Muscle layer of duodenum (tissue), 2 donors: ENCODE data around the gene HSPG2.
"Not testable (repeated sequence)": the region's sequence is repeated elsewhere in the genome, so short reads cannot be mapped to it uniquely, and the experiment has no call there.

Experiments
- H3K27ac ChIP-seq: one replicate; pipeline ENCODE4 v1.7.0; 2013; ENCODE audit warnings: mild to moderate bottlenecking, low read length
- H3K27me3 ChIP-seq: one replicate; pipeline ENCODE4 v1.7.0; 2013; ENCODE audit warnings: low read depth, mild to moderate bottlenecking, control low read depth, low read length
- H3K36me3 ChIP-seq, 2 donors: one replicate each; pipeline ENCODE4 v1.7.0; 2013; ENCODE audit warnings: low read length in 2 of 2, control low read depth in 1 of 2, mild to moderate bottlenecking in 1 of 2; ENCODE audit not compliant: insufficient read depth in 2 of 2, control insufficient read depth in 1 of 2
- H3K4me1 ChIP-seq, 2 donors: one replicate each; pipeline ENCODE4 v1.7.0; 2013; ENCODE audit warnings: low read length in 2 of 2, mild to moderate bottlenecking in 2 of 2, control low read depth in 1 of 2, moderate library complexity in 1 of 2; ENCODE audit not compliant: insufficient read depth in 2 of 2, control insufficient read depth in 1 of 2
- H3K4me3 ChIP-seq, 2 donors: one replicate each; pipeline ENCODE4 v1.7.0; 2013; ENCODE audit warnings: low read length in 2 of 2, low read depth in 1 of 2, mild to moderate bottlenecking in 1 of 2
- H3K9me3 ChIP-seq, 2 donors: one replicate each; pipeline ENCODE4 v1.7.0; 2013; ENCODE audit warnings: low read length in 2 of 2, control low read depth in 1 of 2, mild to moderate bottlenecking in 1 of 2; ENCODE audit not compliant: control insufficient read depth in 1 of 2
- donor health status: healthy.

Gene HSPG2

GRCh38 chr1:21830792-21831453 is 106.2 kb downstream of the HSPG2 start:
- Histone ChIP-seq H3K36me3 (peaks cover 61 to 97% of the 10 kb centered on the region in 2 donors), H3K27me3 (no peaks in the 10 kb centered on the region)

GRCh38 chr1:21829294-21829693 is 107.8 kb downstream of the HSPG2 start:
- Histone ChIP-seq H3K4me1 (no peaks in the 10 kb centered on the region), H3K27me3 (no peaks in the 10 kb centered on the region), H3K4me3 (no peak overlapping the region), H3K36me3 (peaks cover 55 to 95% of the 10 kb centered on the region in 2 donors), H3K9me3 (no peaks in the 10 kb centered on the region), H3K27ac (no peak overlapping the region)

More at GRCh38 chr1:21830792-21831453, 106.2 kb downstream of the HSPG2 start:
- no peaks in the 10 kb centered on the region for H3K9me3 ChIP-seq
- no peak overlapping the region for H3K27ac ChIP-seq
- no peaks in the 10 kb centered on the region for H3K4me1 ChIP-seq
- H3K4me3 ChIP-seq, result no peak overlapping the region

- H3K27ac ChIP-seq, result no peak overlapping the region
- no peaks in the 10 kb centered on the region for H3K9me3 ChIP-seq
- no peak overlapping the region for H3K4me3 ChIP-seq
- no peaks in the 10 kb centered on the region for H3K27me3 ChIP-seq
- peaks cover 50 to 95% of the 10 kb centered on the region in 2 donors for H3K36me3 ChIP-seq
- no peaks in the 10 kb centered on the region for H3K4me1 ChIP-seq
Measured at GRCh38 chr1:21828506-21829210, 108.5 kb downstream of the HSPG2 start.

- no peaks in the 10 kb centered on the region for H3K4me1 ChIP-seq
- peaks cover 45 to 95% of the 10 kb centered on the region in 2 donors for H3K36me3 ChIP-seq
Measured at GRCh38 chr1:21828075-21828474, 109.0 kb downstream of the HSPG2 start.

GRCh38 chr1:21827141-21827679 is 109.9 kb downstream of the HSPG2 start:
- Histone ChIP-seq H3K36me3 (peaks cover 39 to 94% of the 10 kb centered on the region in 2 donors), H3K27me3 (no peaks in the 10 kb centered on the region), H3K4me3 (no peak overlapping the region), H3K27ac (no peak overlapping the region), H3K9me3 (no peaks in the 10 kb centered on the region), H3K4me1 (no peaks in the 10 kb centered on the region)

More at GRCh38 chr1:21828075-21828474, 109.0 kb downstream of the HSPG2 start:
- H3K4me3 ChIP-seq, result no peak overlapping the region
- no peaks in the 10 kb centered on the region for H3K27me3 ChIP-seq
- no peaks in the 10 kb centered on the region for H3K9me3 ChIP-seq
- no peak overlapping the region for H3K27ac ChIP-seq

GRCh38 chr1:21826694-21827093 is 110.4 kb downstream of the HSPG2 start:
- H3K27me3 ChIP-seq, result not testable (repeated sequence)
- H3K36me3 ChIP-seq, result peaks cover 37 to 90% of the 10 kb centered on the region in 2 donors

GRCh38 chr1:21825393-21825792 is 111.7 kb downstream of the HSPG2 start:
- Histone ChIP-seq H3K36me3 (peaks cover 30 to 89% of the 10 kb centered on the region in 2 donors), H3K27me3 (no peaks in the 10 kb centered on the region), H3K4me3 (no peak overlapping the region), H3K9me3 (no peaks in the 10 kb centered on the region), H3K27ac (no peak overlapping the region), H3K4me1 (no peaks in the 10 kb centered on the region)

More at GRCh38 chr1:21826694-21827093, 110.4 kb downstream of the HSPG2 start:
- H3K4me1 ChIP-seq, H3K4me3 ChIP-seq, H3K9me3 ChIP-seq, H3K27ac ChIP-seq: not testable (repeated sequence)

GRCh38 chr1:21824926-21825325 is 112.2 kb downstream of the HSPG2 start:
- Histone ChIP-seq H3K9me3 (no peaks in the 10 kb centered on the region), H3K27me3 (no peaks in the 10 kb centered on the region), H3K4me3 (no peak overlapping the region), H3K36me3 (peaks cover 30 to 85% of the 10 kb centered on the region in 2 donors), H3K4me1 (no peaks in the 10 kb centered on the region), H3K27ac (no peak overlapping the region)

- H3K36me3 ChIP-seq, result peaks cover 24 to 77% of the 10 kb centered on the region in 2 donors
- H3K27me3 ChIP-seq, result no peaks in the 10 kb centered on the region
- H3K27ac ChIP-seq, result no peak overlapping the region
- H3K9me3 ChIP-seq, result no peaks in the 10 kb centered on the region
- no peaks in the 10 kb centered on the region for H3K4me1 ChIP-seq
- no peak overlapping the region for H3K4me3 ChIP-seq
Measured at GRCh38 chr1:21823980-21824702, 113.0 kb downstream of the HSPG2 start.

- H3K9me3 ChIP-seq, result no peaks in the 10 kb centered on the region
- peaks cover 2 to 3% of the 10 kb centered on the region in 2 donors for H3K4me1 ChIP-seq
- H3K27ac ChIP-seq, result no peak overlapping the region
- no peak overlapping the region for H3K4me3 ChIP-seq
- no peaks in the 10 kb centered on the region for H3K27me3 ChIP-seq
- H3K36me3 ChIP-seq, result peaks cover 20 to 69% of the 10 kb centered on the region in 2 donors
Measured at GRCh38 chr1:21823206-21823979, 113.7 kb downstream of the HSPG2 start.
